HepG2 (cell line): Measurements from ENCODE around the gene GALNT5. TPM values are rescaled to one million over a fixed set of nuclear protein-coding genes. Genes with fewer than 3 reads are reported as not detected.

ENCODE experiments used
- ATAC-seq: fragments of 200-7000 bp; cut with Tn5 transposase; 3 replicates; pipeline ENCODE4 v1.9.1; 2020; ENCODE audit warnings: mild to moderate bottlenecking, moderate library complexity
- BruUV-seq: library from RNA; stranded (reverse); fragments of 400-500 nt; replicated peaks from 2 replicates; lab custom pipeline; 2021; lab: Mats Ljungman, UMichigan
- CTCF ChIA-PET: fragments of 300-600 bp; formaldehyde crosslinking; extraction: SDS; loops from one replicate; lab custom pipeline; 2021; ENCODE audit warnings: low total read pairs, inconsistent platforms, low intra/inter-chr PET ratio; lab: Yijun Ruan, JAX
- POLR2A ChIA-PET: fragments of 350-600 bp; sonication (Branson Sonifier 250); formaldehyde crosslinking; loops from one replicate; lab custom pipeline; 2020; ENCODE audit warnings: antibody characterized with exemption, inconsistent platforms; lab: Yijun Ruan, JAX
- DNase-seq: peaks from one replicate; pipeline ENCODE4 v3.0.0-alpha.2; 2015; ENCODE audit warnings: low spot score
- FAIRE-seq: peaks from 3 replicates; lab custom pipeline; 2011; peaks lifted over from hg19 to GRCh38; lab: Jason Lieb, UNC
- H2AFZ ChIP-seq: one replicate; pipeline ENCODE4 v1.6.1; 2011; ENCODE audit warnings: low read length, inconsistent platforms
- H3K27ac ChIP-seq: fragments of 300-600 bp; 3 replicates; pipeline ENCODE4 v1.8.0; 2011; ENCODE audit warnings: mixed run types, mild to moderate bottlenecking, mixed read lengths, low read length, inconsistent platforms; ENCODE audit not compliant: insufficient read depth; ENCODE audit errors: extremely low read length
- H3K27me3 ChIP-seq, 2 experiments: fragments of 200-600 bp in 1 of 2; 2 replicates in 1 of 2; 3 replicates in 1 of 2; pipeline versions ENCODE4 v1.6.0 to v1.8.0; 2011; ENCODE audit warnings: low read length in 2 of 2, mild to moderate bottlenecking in 2 of 2, moderate library complexity in 2 of 2, inconsistent platforms in 1 of 2; ENCODE audit not compliant: insufficient read depth in 2 of 2, control insufficient read depth in 1 of 2
- H3K36me3 ChIP-seq, 2 experiments: fragments of 200-600 bp in 1 of 2; replicated peaks in 1 of 2; 2 replicates in 1 of 2; 3 replicates in 1 of 2; pipeline versions ENCODE4 v1.5.1 to v1.8.0; 2011; ENCODE audit warnings: low read length in 2 of 2, inconsistent platforms in 1 of 2; ENCODE audit not compliant: insufficient read depth in 2 of 2, control insufficient read depth in 1 of 2
- H3K4me1 ChIP-seq: 2 replicates; pipeline ENCODE4 v1.5.1; 2012; ENCODE audit warnings: low read length, inconsistent platforms; ENCODE audit not compliant: insufficient read depth
- H3K4me2 ChIP-seq: 2 replicates; pipeline ENCODE4 v1.6.0; 2011; ENCODE audit warnings: low read depth, low read length, inconsistent platforms
- H3K4me3 ChIP-seq, 3 experiments: fragments of 200-600 bp in 1 of 3; sonication (generic), shearing (Covaris generic) in 1 of 3; replicated peaks in 1 of 3; 2 replicates each; pipeline ENCODE4 v1.5.1; 2011 to 2016; ENCODE audit warnings: low read length in 3 of 3, inconsistent platforms in 2 of 3, low read depth in 2 of 3, mild to moderate bottlenecking in 2 of 3, control low read depth in 1 of 3, mixed read lengths in 1 of 3; ENCODE audit not compliant: insufficient read depth in 1 of 3
- H3K79me2 ChIP-seq: one replicate; pipeline ENCODE4 v1.6.1; 2011; ENCODE audit warnings: low read length, inconsistent platforms; ENCODE audit not compliant: insufficient read depth
- H3K9ac ChIP-seq: 2 replicates; pipeline ENCODE4 v1.6.0; 2011; ENCODE audit warnings: mild to moderate bottlenecking, low read depth, low read length, inconsistent platforms; ENCODE audit not compliant: insufficient read depth
- H3K9me3 ChIP-seq: 2 replicates; pipeline ENCODE4 v1.5.1; 2012; ENCODE audit warnings: mild to moderate bottlenecking, low read length
- H4K20me1 ChIP-seq: 2 replicates; pipeline ENCODE4 v1.6.0; 2011; ENCODE audit warnings: inconsistent platforms, mild to moderate bottlenecking, low read length, moderate library complexity; ENCODE audit not compliant: insufficient read depth
- NAIF1 ChIP-seq: sonication (generic); formaldehyde crosslinking; IDR thresholded peaks from 2 replicates; pipeline ENCODE4 v1.5.0; 2020; ENCODE audit warnings: mild to moderate bottlenecking, missing genetic modification reagents, borderline replicate concordance
- SSRP1 ChIP-seq: IDR thresholded peaks from 2 replicates; pipeline ENCODE4 v1.6.1; 2016; ENCODE audit warnings: control low read depth
- ZNF407 ChIP-seq: sonication (generic); formaldehyde crosslinking; IDR thresholded peaks from one replicate; pipeline ENCODE4 v1.5.1; 2020; ENCODE audit warnings: mild to moderate bottlenecking, missing genetic modification reagents; ENCODE audit errors: not compliant biosample characterization
- ZNF761 ChIP-seq: sonication (generic); formaldehyde crosslinking; conservative IDR thresholded peaks from 2 replicates; pipeline ENCODE4 v1.4.0; 2020; ENCODE audit warnings: mild to moderate bottlenecking, missing genetic modification reagents
- WGBS: methylation state at CpG from one replicate; pipeline ENCODE4 v1.1.6; 2017; ENCODE audit warnings: low lambda C conversion rate; 5-methylcytosine and 5-hydroxymethylcytosine counted together
- in situ Hi-C: cut with HindIII; loops from 2 replicates; pipeline ENCODE4 v1.10.0; 2017; ENCODE audit warnings: low pct_unique_long_range_greater_than_20kb; ENCODE audit not compliant: extremely low pct_ligation_motif_present
- intact Hi-C: fragments of 100-400 bp; cut with micrococcal nuclease; formaldehyde crosslinking; loops from one replicate; pipeline ENCODE4 v1.10.0; 2022; ENCODE audit not compliant: unreplicated experiment
- polyA plus RNA-seq, 8 experiments: library from polyadenylated mRNA; depleted of rRNA in 3 of 8; stranded (reverse) in 7 of 8; unstranded in 1 of 8; fragments of >200 nt; fragmentation: Illumina TruSeq in 4 of 8; extraction: Trizol in 4 of 8; gene quantifications; 2 replicates each; pipeline versions ENCODE4 v1.2.1 to v1.2.3, GENCODE V29; 2011 to 2016; ENCODE audit warnings: low read depth in 4 of 8, missing spikeins in 1 of 8, mixed read lengths in 1 of 8; ENCODE audit not compliant: insufficient read depth in 1 of 8
- total RNA-seq, 5 experiments: library from RNA; depleted of rRNA; stranded (reverse); fragments of >200 nt; fragmentation: Illumina TruSeq; extraction: Trizol; gene quantifications; 2 replicates each; pipeline ENCODE4 v1.2.3, GENCODE V29; 2016; ENCODE audit warnings: low read depth in 1 of 5
- TF ChIP-seq, protein P1 (sequence below): sonication (generic); formaldehyde crosslinking; IDR thresholded peaks from 2 replicates; pipeline ENCODE4 v1.5.1; 2020; ENCODE audit warnings: missing genetic modification reagents, mild to moderate bottlenecking, borderline replicate concordance
- TF ChIP-seq, protein P2 (sequence below), 2 experiments: sonication (generic) in 1 of 2; formaldehyde crosslinking in 1 of 2; IDR thresholded peaks; 2 replicates each; pipeline versions ENCODE4 v1.6.1 to v1.9.0; 2014 to 2022; ENCODE audit warnings: antibody characterized with exemption in 1 of 2, borderline replicate concordance in 1 of 2, inconsistent platforms in 1 of 2, low read depth in 1 of 2, missing genetic modification reagents in 1 of 2

Gene GALNT5
- total and polyA plus RNA-seq, 2 of the 13 experiments (the other 11 are each of a cell fraction or from before 2014, with no cell fraction given) = not detected

DNA sequence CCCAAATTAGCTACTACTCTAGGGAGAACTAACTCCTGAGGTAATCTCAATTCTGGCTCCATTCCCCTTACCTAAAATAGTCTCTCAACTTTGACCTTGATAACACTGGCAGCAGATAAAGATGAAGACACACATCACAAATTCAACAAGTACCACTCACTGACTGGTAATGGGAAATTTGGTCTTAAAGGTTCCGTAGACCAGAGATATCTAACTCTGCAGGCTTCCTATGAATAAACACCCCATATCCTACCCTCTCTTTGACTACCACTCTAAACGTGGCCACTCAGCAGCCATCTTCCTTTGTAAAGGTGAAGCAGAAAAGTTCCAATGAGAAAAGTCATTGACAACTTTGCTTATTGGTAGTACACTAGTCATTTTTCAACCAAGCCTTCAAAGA is 38.6 kb upstream of the GALNT5 start (continued):
- no peak for TF ChIP-seq ZNF407
- TF ChIP-seq NAIF1 (CRISPR knock-in tag) = no peak

DNA sequence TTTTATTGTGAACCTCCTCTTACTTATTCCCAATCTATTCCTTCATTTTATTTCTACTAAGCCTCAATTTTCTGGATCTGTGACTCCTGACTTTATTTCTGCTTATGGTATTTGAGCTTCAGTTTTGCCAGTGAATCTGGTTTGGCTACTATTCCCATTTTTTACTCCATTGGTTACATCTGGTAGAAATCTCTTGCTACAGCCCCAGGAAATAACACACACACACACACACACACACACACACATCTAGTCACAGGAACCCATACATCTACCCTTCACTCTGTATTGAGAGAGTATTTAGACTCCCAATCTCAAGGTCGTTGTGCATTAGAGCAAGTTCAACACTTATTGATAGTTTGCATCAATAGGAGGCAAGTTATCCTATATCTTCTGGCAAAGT is 37.0 kb upstream of the GALNT5 start:
- ChIA-PET POLR2A (no interaction called here), CTCF (no interaction called here)
- in situ Hi-C loops = no loop called here
- no TSS peak for BruUV-seq
- H3K4me2 ChIP-seq = no peak overlapping the region
- WGBS = 0% methylated on average over 1 of the region's 1 CpG
- no peaks in the 10 kb centered on the region for H3K79me2 ChIP-seq
- H3K9me3 ChIP-seq = 0 out of 2 replicates have a peak, but pooled peaks cover 5% of the 10 kb centered on the region
- no peak overlapping the region for H3K9ac ChIP-seq
- H3K4me1 ChIP-seq = no peaks in the 10 kb centered on the region
- no peak for ATAC-seq
- DNase-seq = no peak
- no peaks in the 10 kb centered on the region for H3K27me3 ChIP-seq
- no peak overlapping the region for H3K27ac ChIP-seq
- no peaks in the 10 kb centered on the region for H4K20me1 ChIP-seq
- H3K4me3 ChIP-seq = no peak overlapping the region
- intact Hi-C loops = no loop called here
- H2AFZ ChIP-seq = no peak overlapping the region
- no peak for FAIRE-seq
- no peaks in the 10 kb centered on the region for H3K36me3 ChIP-seq
- TF ChIP-seq, protein P1, sequence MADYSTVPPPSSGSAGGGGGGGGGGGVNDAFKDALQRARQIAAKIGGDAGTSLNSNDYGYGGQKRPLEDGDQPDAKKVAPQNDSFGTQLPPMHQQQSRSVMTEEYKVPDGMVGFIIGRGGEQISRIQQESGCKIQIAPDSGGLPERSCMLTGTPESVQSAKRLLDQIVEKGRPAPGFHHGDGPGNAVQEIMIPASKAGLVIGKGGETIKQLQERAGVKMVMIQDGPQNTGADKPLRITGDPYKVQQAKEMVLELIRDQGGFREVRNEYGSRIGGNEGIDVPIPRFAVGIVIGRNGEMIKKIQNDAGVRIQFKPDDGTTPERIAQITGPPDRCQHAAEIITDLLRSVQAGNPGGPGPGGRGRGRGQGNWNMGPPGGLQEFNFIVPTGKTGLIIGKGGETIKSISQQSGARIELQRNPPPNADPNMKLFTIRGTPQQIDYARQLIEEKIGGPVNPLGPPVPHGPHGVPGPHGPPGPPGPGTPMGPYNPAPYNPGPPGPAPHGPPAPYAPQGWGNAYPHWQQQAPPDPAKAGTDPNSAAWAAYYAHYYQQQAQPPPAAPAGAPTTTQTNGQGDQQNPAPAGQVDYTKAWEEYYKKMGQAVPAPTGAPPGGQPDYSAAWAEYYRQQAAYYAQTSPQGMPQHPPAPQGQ (CRISPR knock-in tag) = no peak
- TF ChIP-seq ZNF761 (CRISPR knock-in tag) = no peak
- TF ChIP-seq, protein P2, sequence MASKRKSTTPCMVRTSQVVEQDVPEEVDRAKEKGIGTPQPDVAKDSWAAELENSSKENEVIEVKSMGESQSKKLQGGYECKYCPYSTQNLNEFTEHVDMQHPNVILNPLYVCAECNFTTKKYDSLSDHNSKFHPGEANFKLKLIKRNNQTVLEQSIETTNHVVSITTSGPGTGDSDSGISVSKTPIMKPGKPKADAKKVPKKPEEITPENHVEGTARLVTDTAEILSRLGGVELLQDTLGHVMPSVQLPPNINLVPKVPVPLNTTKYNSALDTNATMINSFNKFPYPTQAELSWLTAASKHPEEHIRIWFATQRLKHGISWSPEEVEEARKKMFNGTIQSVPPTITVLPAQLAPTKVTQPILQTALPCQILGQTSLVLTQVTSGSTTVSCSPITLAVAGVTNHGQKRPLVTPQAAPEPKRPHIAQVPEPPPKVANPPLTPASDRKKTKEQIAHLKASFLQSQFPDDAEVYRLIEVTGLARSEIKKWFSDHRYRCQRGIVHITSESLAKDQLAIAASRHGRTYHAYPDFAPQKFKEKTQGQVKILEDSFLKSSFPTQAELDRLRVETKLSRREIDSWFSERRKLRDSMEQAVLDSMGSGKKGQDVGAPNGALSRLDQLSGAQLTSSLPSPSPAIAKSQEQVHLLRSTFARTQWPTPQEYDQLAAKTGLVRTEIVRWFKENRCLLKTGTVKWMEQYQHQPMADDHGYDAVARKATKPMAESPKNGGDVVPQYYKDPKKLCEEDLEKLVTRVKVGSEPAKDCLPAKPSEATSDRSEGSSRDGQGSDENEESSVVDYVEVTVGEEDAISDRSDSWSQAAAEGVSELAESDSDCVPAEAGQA (IDR thresholded peaks at IDR 0.05; ENCODE audit: low read depth) = no peak
- TF ChIP-seq, protein P2 (CRISPR knock-in tag; IDR thresholded peaks at IDR 0.05; ENCODE audit: borderline replicate concordance) = no peak
- TF ChIP-seq SSRP1 (CRISPR knock-in tag) = no peak
